GM12878 (cell line): ENCODE data around the gene DPEP1. TPM values are rescaled to one million over a fixed set of nuclear protein-coding genes. Genes with fewer than 3 reads are reported as not detected.

Experiments used
- ATAC-seq: fragments of 200-7000 bp; cut with Tn5 transposase; 3 replicates; pipeline ENCODE4 v1.9.1; 2020; ENCODE audit warnings: mild to moderate bottlenecking, moderate library complexity
- BruUV-seq: library from RNA; stranded (reverse); fragments of 400-500 nt; replicated peaks from 2 replicates; lab custom pipeline; 2021; lab: Mats Ljungman, UMichigan
- CTCF ChIA-PET: fragments of 300-600 bp; sonication (Branson Sonifier 250); formaldehyde crosslinking; extraction: SDS; loops from one replicate; lab custom pipeline; 2021; ENCODE audit warnings: inconsistent platforms; lab: Yijun Ruan, JAX
- POLR2A ChIA-PET: fragments of 350-600 bp; formaldehyde crosslinking; extraction: SDS; loops from one replicate; lab custom pipeline; 2021; ENCODE audit warnings: inconsistent platforms; lab: Charles Lee
- RAD21 ChIA-PET: fragments of 300-600 bp; sonication (Branson Sonifier 250); formaldehyde crosslinking; loops from one replicate; lab custom pipeline; 2023; ENCODE audit warnings: antibody characterized with exemption; ENCODE audit not compliant: unreplicated experiment; lab: Charles Lee
- SMC1A ChIA-PET: fragments of 300-600 bp; sonication (Branson Sonifier 250); formaldehyde crosslinking; loops from one replicate; lab custom pipeline; 2023; ENCODE audit not compliant: unreplicated experiment, uncharacterized antibody; lab: Charles Lee
- DNase-seq: peaks from one replicate; pipeline ENCODE4 v3.0.0-alpha.2; 2011; ENCODE audit warnings: low read depth, low spot score
- FAIRE-seq: peaks from 3 replicates; lab custom pipeline; 2011; peaks lifted over from hg19 to GRCh38; lab: Jason Lieb, UNC
- H2AFZ ChIP-seq: 2 replicates; pipeline ENCODE4 v1.6.0; 2011; ENCODE audit warnings: low read depth, low read length, control low read depth; ENCODE audit not compliant: control insufficient read depth
- H3K27ac ChIP-seq: 2 replicates; pipeline ENCODE4 v1.5.1; 2011; ENCODE audit warnings: control low read depth; ENCODE audit not compliant: control insufficient read depth, insufficient read depth
- H3K27me3 ChIP-seq, 2 experiments: replicated peaks in 1 of 2; 2 replicates each; pipeline versions ENCODE4 v1.6.0 to v1.6.1; 2011; ENCODE audit warnings: low read length in 1 of 2; ENCODE audit not compliant: control insufficient read depth in 2 of 2, insufficient read depth in 2 of 2
- H3K36me3 ChIP-seq, 2 experiments: 2 replicates each; pipeline ENCODE4 v1.5.1; 2011; ENCODE audit warnings: low read length in 1 of 2; ENCODE audit not compliant: control insufficient read depth in 2 of 2, insufficient read depth in 2 of 2
- H3K4me1 ChIP-seq: 2 replicates; pipeline ENCODE4 v1.6.1; 2011; ENCODE audit warnings: mild to moderate bottlenecking, low read length, moderate library complexity, mixed read lengths; ENCODE audit not compliant: control insufficient read depth, insufficient read depth
- H3K4me2 ChIP-seq: 2 replicates; pipeline ENCODE4 v1.6.0; 2011; ENCODE audit warnings: control low read depth; ENCODE audit not compliant: control insufficient read depth, insufficient read depth
- H3K4me3 ChIP-seq: fragments of 200-600 bp; sonication (generic); 2 replicates; pipeline ENCODE4 v1.5.1; 2016
- H3K79me2 ChIP-seq: 2 replicates; pipeline ENCODE4 v1.6.0; 2011; ENCODE audit warnings: low read length; ENCODE audit not compliant: control insufficient read depth, insufficient read depth
- H3K9ac ChIP-seq: 2 replicates; pipeline ENCODE4 v1.8.0; 2011; ENCODE audit warnings: low read length, control low read depth, mixed read lengths; ENCODE audit not compliant: control insufficient read depth, insufficient read depth
- H3K9me3 ChIP-seq: replicated peaks from 3 replicates; pipeline ENCODE4 v1.5.1; 2011; ENCODE audit warnings: mild to moderate bottlenecking, low read length; ENCODE audit not compliant: control insufficient read depth, insufficient read depth
- H4K20me1 ChIP-seq: 2 replicates; pipeline ENCODE4 v1.6.0; 2011; ENCODE audit not compliant: control insufficient read depth, insufficient read depth
- ATF7 ChIP-seq: fragments of 450-650 bp; IDR thresholded peaks from 2 replicates; pipeline ENCODE4 v1.6.1; 2016; ENCODE audit warnings: low read depth, mild to moderate bottlenecking
- BMI1 ChIP-seq: fragments of 450-650 bp; IDR thresholded peaks from 2 replicates; pipeline ENCODE4 v1.6.1; 2016; ENCODE audit warnings: mild to moderate bottlenecking, moderate library complexity, borderline replicate concordance
- BRCA1 ChIP-seq: IDR thresholded peaks from 2 replicates; pipeline ENCODE4 v1.6.1; 2011; ENCODE audit warnings: low read depth, low read length, improper control_type of control experiment
- CBX3 ChIP-seq: fragments of 200-600 bp; sonication (generic); IDR thresholded peaks from 2 replicates; pipeline ENCODE4 v1.6.1; 2016; ENCODE audit warnings: low read depth, borderline replicate concordance
- CHD2 ChIP-seq: IDR thresholded peaks from 2 replicates; pipeline ENCODE4 v1.6.1; 2011; ENCODE audit warnings: low read depth, low read length, improper control_type of control experiment, borderline replicate concordance
- EP300 ChIP-seq, 2 experiments: fragments of 150-350 bp in 1 of 2; IDR thresholded peaks; 2 replicates each; pipeline ENCODE4 v1.6.1; 2011 to 2012; ENCODE audit warnings: low read depth in 2 of 2, low read length in 2 of 2, borderline replicate concordance in 1 of 2, improper control_type of control experiment in 1 of 2, inconsistent platforms in 1 of 2; ENCODE audit not compliant: control insufficient read depth in 1 of 2
- GABPA ChIP-seq: IDR thresholded peaks from 2 replicates; pipeline ENCODE4 v1.6.1; 2014; ENCODE audit warnings: antibody characterized with exemption, low read depth, mild to moderate bottlenecking, inconsistent platforms
- HDAC6 ChIP-seq: fragments of 200-600 bp; sonication (generic); IDR thresholded peaks from one replicate; pipeline ENCODE4 v1.8.0; 2017; ENCODE audit warnings: antibody characterized with exemption; ENCODE audit not compliant: unreplicated experiment
- LARP7 ChIP-seq: fragments of 450-650 bp; IDR thresholded peaks from 2 replicates; pipeline ENCODE4 v1.6.1; 2017; ENCODE audit warnings: mild to moderate bottlenecking
- NFXL1 ChIP-seq: fragments of 450-650 bp; IDR thresholded peaks from 2 replicates; pipeline ENCODE4 v1.6.1; 2017; ENCODE audit warnings: antibody characterized with exemption, mild to moderate bottlenecking, borderline replicate concordance
- NR2C1 ChIP-seq: fragments of 450-650 bp; IDR thresholded peaks from 2 replicates; pipeline ENCODE4 v1.6.1; 2017; ENCODE audit warnings: antibody characterized with exemption, mild to moderate bottlenecking, moderate library complexity
- PAX5 ChIP-seq: IDR thresholded peaks from 2 replicates; pipeline ENCODE4 v1.6.1; 2011; ENCODE audit warnings: low read depth, low read length, borderline replicate concordance
- SMARCA5 ChIP-seq: fragments of 450-650 bp; IDR thresholded peaks from 2 replicates; pipeline ENCODE4 v1.6.1; 2017; ENCODE audit warnings: mild to moderate bottlenecking
- STAT3 ChIP-seq: IDR thresholded peaks from 2 replicates; pipeline ENCODE4 v1.6.1; 2011; ENCODE audit warnings: low read depth, low read length, improper control_type of control experiment
- ZNF274 ChIP-seq: IDR thresholded peaks from one replicate; pipeline ENCODE4 v1.8.0; 2011; ENCODE audit not compliant: insufficient read length, insufficient read depth
- WGBS: methylation state at CpG from one replicate; pipeline ENCODE4 v1.1.6; 2016; ENCODE audit warnings: low lambda C conversion rate; ENCODE audit not compliant: insufficient replicate concordance, insufficient coverage; ENCODE audit errors: missing lambda C conversion rate; 5-methylcytosine and 5-hydroxymethylcytosine counted together
- in situ Hi-C: fragments of 300-500 bp; cut with MboI; formaldehyde crosslinking; loops from 9 replicates; pipeline ENCODE4 v1.14.3; 2018; ENCODE audit warnings: mixed read lengths
- intact Hi-C: fragments of 100-400 bp; cut with micrococcal nuclease; formaldehyde crosslinking; loops from one replicate; pipeline ENCODE4 v1.14.2; 2022; ENCODE audit not compliant: unreplicated experiment
- polyA plus RNA-seq, 11 experiments: library from polyadenylated mRNA; depleted of rRNA in 4 of 11; unstranded in 6 of 11; stranded (reverse) in 5 of 11; fragments of >200 nt; fragmentation: Nextera tagmentation in 4 of 11; fragmentation: Illumina TruSeq in 1 of 11; extraction: Ambion mirVana in 4 of 11; extraction: Trizol in 1 of 11; gene quantifications; 1 replicate in 1 of 11; 2 replicates in 10 of 11; pipeline versions ENCODE4 v1.2.1 to v1.2.3, GENCODE V29; 2011 to 2016; ENCODE audit warnings: inconsistent platforms in 2 of 11, missing spikeins in 2 of 11, low read depth in 1 of 11
- total RNA-seq, 4 experiments: library from RNA; depleted of rRNA in 3 of 4; stranded (reverse); fragments of >200 nt in 3 of 4; fragmentation: Illumina TruSeq in 1 of 4; extraction: Trizol in 1 of 4; gene quantifications; 2 replicates each; pipeline versions ENCODE4 v1.2.1 to v1.2.3, GENCODE V29; 2013 to 2021
- TF ChIP-seq, protein P1 (sequence below), 3 experiments: IDR thresholded peaks in 2 of 3; conservative IDR thresholded peaks in 1 of 3; 2 replicates each; pipeline ENCODE4 v1.5.1; 2011; ENCODE audit warnings: low read depth in 3 of 3, low read length in 3 of 3, mild to moderate bottlenecking in 3 of 3, control low read depth in 2 of 3, moderate library complexity in 2 of 3, inconsistent platforms in 1 of 3, mixed read lengths in 1 of 3; ENCODE audit not compliant: control insufficient read depth in 2 of 3, insufficient read depth in 1 of 3; ENCODE audit errors: extremely low read depth in 1 of 3
- TF ChIP-seq, protein P2 (sequence below): IDR thresholded peaks from 2 replicates; pipeline ENCODE4 v1.6.1; 2011; ENCODE audit warnings: borderline replicate concordance, low read depth, mild to moderate bottlenecking, moderate library complexity, low read length; ENCODE audit not compliant: insufficient read depth, poor library complexity, severe bottlenecking
- TF ChIP-seq, protein P3 (sequence below): fragments of 450-650 bp; IDR thresholded peaks from 2 replicates; pipeline ENCODE4 v1.6.1; 2014; ENCODE audit warnings: mild to moderate bottlenecking

The DPEP1 gene
- total and polyA plus RNA-seq, 10 of the 15 experiments (the other 5 are each of a cell fraction or from before 2014, with no cell fraction given): not detected

- 72% methylated on average over 23 of the region's 23 CpGs for WGBS
- no peak for FAIRE-seq
- ChIA-PET CTCF (no interaction called here), RAD21 (no interaction called here), POLR2A (interaction anchor here (0.5 kb wide), 1 partner anchor 113 kb away, joined by 4 read pairs; no protein-coding TSS in a partner anchor), SMC1A (no interaction called here)
- no peak overlapping the region for H3K9ac ChIP-seq
- H2AFZ ChIP-seq: no peak overlapping the region
- peaks cover 0 to 2% of the 10 kb centered on the region in 2 experiments; a peak in 3 of 4 replicates for H3K36me3 ChIP-seq
- no peak overlapping the region for H3K4me2 ChIP-seq
- intact Hi-C loops: no loop called here
- DNase-seq: no peak
- H4K20me1 ChIP-seq: peaks cover 4% of the 10 kb centered on the region; the same call in 1 of the 2 replicates
- H3K27me3 ChIP-seq: no peaks in the 10 kb centered on the region; a peak in 1 of 4 replicates
- ATAC-seq: no peak
- H3K9me3 ChIP-seq: no peaks in the 10 kb centered on the region
- H3K27ac ChIP-seq: no peak overlapping the region
- peaks cover 28% of the 10 kb centered on the region for H3K4me1 ChIP-seq
- in situ Hi-C loops: no loop called here
- no TSS peak for BruUV-seq
- H3K4me3 ChIP-seq: no peak overlapping the region
- no peaks in the 10 kb centered on the region for H3K79me2 ChIP-seq
- TF ChIP-seq HDAC6: no peak
- no peak for TF ChIP-seq PAX5
- TF ChIP-seq STAT3: no peak
- TF ChIP-seq ZNF274: no peak
- no peak for TF ChIP-seq NFXL1
- no peak for TF ChIP-seq SMARCA5
- TF ChIP-seq GABPA: no peak
- no peak for TF ChIP-seq CBX3
- TF ChIP-seq, protein P1, sequence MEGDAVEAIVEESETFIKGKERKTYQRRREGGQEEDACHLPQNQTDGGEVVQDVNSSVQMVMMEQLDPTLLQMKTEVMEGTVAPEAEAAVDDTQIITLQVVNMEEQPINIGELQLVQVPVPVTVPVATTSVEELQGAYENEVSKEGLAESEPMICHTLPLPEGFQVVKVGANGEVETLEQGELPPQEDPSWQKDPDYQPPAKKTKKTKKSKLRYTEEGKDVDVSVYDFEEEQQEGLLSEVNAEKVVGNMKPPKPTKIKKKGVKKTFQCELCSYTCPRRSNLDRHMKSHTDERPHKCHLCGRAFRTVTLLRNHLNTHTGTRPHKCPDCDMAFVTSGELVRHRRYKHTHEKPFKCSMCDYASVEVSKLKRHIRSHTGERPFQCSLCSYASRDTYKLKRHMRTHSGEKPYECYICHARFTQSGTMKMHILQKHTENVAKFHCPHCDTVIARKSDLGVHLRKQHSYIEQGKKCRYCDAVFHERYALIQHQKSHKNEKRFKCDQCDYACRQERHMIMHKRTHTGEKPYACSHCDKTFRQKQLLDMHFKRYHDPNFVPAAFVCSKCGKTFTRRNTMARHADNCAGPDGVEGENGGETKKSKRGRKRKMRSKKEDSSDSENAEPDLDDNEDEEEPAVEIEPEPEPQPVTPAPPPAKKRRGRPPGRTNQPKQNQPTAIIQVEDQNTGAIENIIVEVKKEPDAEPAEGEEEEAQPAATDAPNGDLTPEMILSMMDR (IDR thresholded peaks at IDR 0.05 in 2 of 3, conservative IDR thresholded peaks at IDR 0.05 in 1 of 3; ENCODE audit: control insufficient read depth in 2 of 3, extremely low read depth in 1 of 3, insufficient read depth in 1 of 3, low read depth in 3 of 3, low read length in 3 of 3): no peak
- TF ChIP-seq, protein P2, sequence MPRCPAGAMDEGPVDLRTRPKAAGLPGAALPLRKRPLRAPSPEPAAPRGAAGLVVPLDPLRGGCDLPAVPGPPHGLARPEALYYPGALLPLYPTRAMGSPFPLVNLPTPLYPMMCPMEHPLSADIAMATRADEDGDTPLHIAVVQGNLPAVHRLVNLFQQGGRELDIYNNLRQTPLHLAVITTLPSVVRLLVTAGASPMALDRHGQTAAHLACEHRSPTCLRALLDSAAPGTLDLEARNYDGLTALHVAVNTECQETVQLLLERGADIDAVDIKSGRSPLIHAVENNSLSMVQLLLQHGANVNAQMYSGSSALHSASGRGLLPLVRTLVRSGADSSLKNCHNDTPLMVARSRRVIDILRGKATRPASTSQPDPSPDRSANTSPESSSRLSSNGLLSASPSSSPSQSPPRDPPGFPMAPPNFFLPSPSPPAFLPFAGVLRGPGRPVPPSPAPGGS: no peak
- TF ChIP-seq, protein P3, sequence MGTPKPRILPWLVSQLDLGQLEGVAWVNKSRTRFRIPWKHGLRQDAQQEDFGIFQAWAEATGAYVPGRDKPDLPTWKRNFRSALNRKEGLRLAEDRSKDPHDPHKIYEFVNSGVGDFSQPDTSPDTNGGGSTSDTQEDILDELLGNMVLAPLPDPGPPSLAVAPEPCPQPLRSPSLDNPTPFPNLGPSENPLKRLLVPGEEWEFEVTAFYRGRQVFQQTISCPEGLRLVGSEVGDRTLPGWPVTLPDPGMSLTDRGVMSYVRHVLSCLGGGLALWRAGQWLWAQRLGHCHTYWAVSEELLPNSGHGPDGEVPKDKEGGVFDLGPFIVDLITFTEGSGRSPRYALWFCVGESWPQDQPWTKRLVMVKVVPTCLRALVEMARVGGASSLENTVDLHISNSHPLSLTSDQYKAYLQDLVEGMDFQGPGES: no peak
- TF ChIP-seq BMI1: no peak
- TF ChIP-seq EP300 (IDR thresholded peaks at IDR 0.05; ENCODE audit: borderline replicate concordance in 1 of 2, control insufficient read depth in 1 of 2, low read depth in 2 of 2, low read length in 2 of 2): no peak
- TF ChIP-seq NR2C1: no peak
- no peak for TF ChIP-seq ATF7
- no peak for TF ChIP-seq LARP7
- no peak for TF ChIP-seq CHD2
- no peak for TF ChIP-seq BRCA1
Measured at GRCh38 chr16:89569506-89570341, 43.7 kb upstream of the DPEP1 start.
